Kasumi-1 (cell line): ENCODE results near the gene RBM10.

Experiments
- DNase-seq, 2 experiments: peaks; one replicate each; lab custom pipeline; 2025; lab: John Stamatoyannopoulos, UW

The RBM10 gene

GRCh38 chrX:47218280-47218919, 73.4 kb downstream of the RBM10 start, which contains the start of gene CDK16:
TSS of gene CDK16 (plus strand) at chrX:47218681. CDS start at chrX:47223558, 4,877 bp downstream.
- peak; percentile 47 to 65 for DNase-seq

- no peak for DNase-seq
These were observed 74.1 kb downstream of the RBM10 start for GRCh38 chrX:47218920-47219815.

DNA sequence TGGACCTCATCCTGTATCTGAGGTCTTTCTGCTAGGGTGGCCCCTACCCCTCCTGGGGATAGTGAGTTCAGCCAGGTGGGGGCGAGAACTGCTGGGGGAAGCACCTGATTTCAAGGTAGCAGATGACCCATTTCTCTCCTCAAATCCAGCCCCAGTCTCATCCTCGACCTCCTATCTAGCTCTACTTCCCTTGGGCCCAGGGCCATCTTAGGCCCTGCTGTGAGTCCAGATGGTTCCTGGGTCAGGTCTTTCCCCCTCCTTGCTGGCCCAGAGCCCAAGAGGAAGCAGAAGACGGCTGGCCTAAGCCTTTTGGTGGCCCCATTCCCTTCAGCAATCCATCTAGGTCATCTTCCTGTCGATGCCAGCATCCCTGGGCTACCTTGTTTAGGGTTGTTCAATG, 76.7 kb downstream of the RBM10 start:
- DNase-seq: no peak

DNA sequence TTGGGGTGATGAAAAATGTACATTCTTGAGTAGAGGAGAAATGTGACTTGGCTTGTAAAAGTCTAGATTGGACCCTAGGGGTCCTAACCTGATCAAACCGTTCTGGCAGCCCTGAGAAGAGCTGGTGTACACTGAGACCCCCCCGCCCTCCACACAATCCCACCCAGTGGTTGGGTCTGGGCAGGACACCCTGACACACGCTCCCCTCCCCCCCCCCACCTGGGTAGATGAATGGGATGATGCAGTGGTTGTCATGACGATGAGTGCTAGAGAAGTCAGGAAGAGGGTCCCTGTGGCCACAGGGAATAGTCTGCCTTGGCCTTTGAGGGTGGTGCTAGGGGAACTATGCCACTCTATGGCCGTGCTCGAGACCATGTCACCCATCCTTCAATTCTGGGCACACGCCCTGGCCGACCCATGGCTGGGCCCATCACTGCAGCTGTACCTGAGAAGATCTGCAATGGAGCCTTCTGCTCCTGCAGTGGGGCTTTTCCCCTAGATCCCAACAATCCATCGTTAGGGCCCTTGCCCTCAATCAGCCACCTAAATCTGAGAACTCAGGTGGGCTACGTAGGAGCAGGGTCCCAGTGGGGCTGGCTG, 77.8 kb downstream of the RBM10 start:
- DNase-seq: no peak

DNA sequence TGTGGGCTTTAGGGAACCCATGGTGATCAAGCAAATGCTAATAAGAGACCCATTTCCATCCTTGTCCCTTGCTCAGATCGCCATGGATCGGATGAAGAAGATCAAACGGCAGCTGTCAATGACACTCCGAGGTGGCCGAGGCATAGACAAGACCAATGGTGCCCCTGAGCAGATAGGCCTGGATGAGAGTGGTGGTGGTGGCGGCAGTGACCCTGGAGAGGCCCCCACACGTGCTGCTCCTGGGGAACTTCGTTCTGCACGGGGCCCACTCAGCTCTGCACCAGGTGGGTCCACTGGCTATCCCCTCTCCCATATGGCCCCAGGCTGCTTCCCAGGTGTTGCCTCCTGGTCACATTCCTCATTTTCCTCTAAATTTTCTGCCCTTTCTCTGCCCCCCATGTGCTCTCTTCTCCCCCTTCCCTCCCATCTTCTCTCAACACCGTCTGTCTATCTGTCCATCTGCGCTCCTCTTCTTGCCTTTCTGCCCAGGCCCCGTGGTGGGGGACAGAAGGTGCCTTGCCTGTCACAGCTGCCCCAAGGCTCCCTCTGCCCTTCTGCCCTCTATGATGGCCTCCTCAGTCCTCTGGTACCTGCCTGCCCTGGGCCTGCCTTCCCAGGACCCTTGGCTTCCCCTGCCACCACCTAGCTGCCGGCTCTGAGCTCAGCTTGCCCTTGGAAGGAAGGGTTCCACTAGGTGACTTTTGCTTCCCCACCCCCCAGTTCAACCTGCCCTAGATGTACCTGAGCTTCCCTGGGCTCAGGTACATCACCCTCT, 78.6 kb downstream of the RBM10 start:
- no peak for DNase-seq

DNA sequence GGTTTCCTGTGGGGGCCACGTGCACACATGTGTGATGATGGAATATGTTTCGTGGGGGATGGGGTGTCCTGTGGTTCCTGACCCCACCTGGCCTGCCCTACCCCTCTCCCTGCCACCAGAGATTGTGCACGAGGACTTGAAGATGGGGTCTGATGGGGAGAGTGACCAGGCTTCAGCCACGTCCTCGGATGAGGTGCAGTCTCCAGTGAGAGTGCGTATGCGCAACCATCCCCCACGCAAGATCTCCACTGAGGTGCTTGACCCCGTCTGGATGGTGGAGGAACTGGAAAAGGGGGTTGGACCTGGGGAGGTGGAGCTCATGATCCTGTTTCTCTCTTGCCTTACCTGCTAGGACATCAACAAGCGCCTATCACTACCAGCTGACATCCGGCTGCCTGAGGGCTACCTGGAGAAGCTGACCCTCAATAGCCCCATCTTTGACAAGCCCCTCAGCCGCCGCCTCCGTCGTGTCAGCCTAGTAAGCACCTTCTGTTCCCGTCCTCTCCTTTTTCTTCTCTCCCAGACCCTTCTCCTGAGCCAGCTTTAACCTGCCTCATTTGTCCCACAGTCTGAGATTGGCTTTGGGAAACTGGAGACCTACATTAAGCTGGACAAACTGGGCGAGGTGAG, 79.4 kb downstream of the RBM10 start:
- no peak for DNase-seq

- DNase-seq: no peak
These were observed 79.9 kb downstream of the RBM10 start for GRCh38 chrX:47224896-47225290.

GRCh38 chrX:47226071-47226470, 81.0 kb downstream of the RBM10 start:
- DNase-seq: no peak

GRCh38 chrX:47226531-47227333, 81.7 kb downstream of the RBM10 start:
- DNase-seq: no peak

- DNase-seq: no peak
These were observed 82.2 kb downstream of the RBM10 start for GRCh38 chrX:47227334-47227583.

DNA sequence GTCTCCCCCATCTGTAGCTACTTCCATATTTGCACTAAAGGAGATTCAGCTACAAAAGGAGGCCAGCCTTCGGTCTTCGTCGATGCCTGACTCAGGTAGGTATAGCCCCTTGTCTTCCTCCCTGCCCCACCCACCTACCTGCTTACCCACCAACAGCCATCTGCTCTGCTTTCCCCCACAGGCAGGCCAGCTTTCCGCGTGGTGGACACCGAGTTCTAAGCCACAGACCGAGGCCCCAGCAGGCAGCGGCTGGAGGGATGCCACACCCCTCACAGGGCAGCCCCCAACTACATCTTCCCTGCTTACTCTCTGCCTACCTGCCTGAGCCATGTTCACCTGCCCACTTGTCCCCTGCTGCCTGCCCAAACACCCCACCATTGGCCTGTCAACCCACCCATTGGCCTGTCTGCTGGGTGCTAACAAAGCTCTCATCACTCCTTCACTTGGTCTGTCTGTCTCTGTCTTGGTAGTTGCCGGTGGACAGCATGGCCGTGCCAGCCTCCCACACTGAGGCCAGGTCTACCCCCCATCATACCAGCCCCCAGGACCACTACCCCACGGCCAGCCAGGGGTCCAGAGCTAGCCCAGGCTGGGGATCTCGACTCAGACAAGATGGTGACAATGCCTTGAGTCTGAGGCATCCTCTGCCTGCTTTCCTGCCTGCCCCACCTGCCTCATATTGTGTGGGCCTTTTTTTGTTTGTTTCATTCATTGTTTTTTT, 83.7 kb downstream of the RBM10 start:
- no peak for DNase-seq

GRCh38 chrX:47229427-47229826, 84.4 kb downstream of the RBM10 start:
- DNase-seq: no peak

- DNase-seq: no peak
These were observed 85.3 kb downstream of the RBM10 start for GRCh38 chrX:47230136-47230868.

- DNase-seq: no peak
These were observed 86.1 kb downstream of the RBM10 start for GRCh38 chrX:47231167-47231566.

DNA sequence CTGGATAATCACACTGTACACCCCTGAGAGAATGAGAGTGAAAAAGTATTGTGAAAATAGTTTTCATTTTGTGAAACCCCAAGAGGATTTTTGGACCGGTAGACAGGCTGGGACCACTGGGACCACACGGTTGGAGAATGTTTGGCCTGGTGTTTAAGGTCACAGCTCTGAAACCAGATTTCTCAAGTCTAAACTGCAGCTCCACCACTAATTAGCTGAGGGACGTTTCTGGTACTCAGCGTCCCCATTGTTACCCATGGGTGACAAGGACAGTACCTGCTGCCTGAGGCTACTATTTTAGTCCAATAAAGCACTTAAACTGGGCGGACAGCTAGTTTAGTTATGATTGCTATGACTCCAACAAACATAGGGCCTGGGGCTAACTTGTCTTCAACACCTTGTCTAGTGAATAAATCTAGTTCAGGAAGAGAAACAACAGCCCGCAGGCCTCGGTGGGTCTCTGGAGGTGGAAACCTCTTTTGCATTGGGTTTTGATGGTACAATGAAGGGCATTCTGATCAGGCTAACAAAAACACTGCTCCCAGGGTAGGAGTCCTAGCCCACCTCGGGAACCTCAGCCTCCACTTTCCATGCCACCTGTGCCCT, 87.3 kb downstream of the RBM10 start:
- DNase-seq: no peak

- peak; percentile 15 to 33 for DNase-seq
These were observed 87.8 kb downstream of the RBM10 start, which contains the start of gene USP11 for GRCh38 chrX:47232803-47233332. TSS of gene USP11 (plus strand) at chrX:47233009. CDS start at chrX:47233044, 35 bp downstream.

- DNase-seq: peak; percentile 97
These were observed 88.5 kb downstream of the RBM10 start for GRCh38 chrX:47233333-47234113.

DNA sequence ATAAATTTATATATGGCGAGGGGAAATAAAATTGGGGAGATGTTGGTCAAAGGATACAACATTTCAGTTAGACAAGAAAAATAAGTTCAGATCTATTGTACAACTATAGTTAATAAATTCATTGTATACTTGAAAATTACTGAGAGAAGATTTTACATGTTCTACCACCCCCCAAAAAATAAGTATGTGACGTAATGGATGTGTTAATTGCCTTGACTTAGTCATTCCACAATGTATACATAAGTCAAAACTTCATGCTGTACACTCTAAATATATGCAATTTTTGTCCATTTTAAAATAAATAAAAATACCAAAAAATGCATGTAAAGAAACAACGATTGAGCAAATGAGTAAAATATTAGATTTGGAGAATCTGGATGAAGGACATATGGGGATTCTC, 89.6 kb downstream of the RBM10 start:
- DNase-seq: no peak
